ENCODE results near the gene ADAT3.

Gene ADAT3

DNA sequence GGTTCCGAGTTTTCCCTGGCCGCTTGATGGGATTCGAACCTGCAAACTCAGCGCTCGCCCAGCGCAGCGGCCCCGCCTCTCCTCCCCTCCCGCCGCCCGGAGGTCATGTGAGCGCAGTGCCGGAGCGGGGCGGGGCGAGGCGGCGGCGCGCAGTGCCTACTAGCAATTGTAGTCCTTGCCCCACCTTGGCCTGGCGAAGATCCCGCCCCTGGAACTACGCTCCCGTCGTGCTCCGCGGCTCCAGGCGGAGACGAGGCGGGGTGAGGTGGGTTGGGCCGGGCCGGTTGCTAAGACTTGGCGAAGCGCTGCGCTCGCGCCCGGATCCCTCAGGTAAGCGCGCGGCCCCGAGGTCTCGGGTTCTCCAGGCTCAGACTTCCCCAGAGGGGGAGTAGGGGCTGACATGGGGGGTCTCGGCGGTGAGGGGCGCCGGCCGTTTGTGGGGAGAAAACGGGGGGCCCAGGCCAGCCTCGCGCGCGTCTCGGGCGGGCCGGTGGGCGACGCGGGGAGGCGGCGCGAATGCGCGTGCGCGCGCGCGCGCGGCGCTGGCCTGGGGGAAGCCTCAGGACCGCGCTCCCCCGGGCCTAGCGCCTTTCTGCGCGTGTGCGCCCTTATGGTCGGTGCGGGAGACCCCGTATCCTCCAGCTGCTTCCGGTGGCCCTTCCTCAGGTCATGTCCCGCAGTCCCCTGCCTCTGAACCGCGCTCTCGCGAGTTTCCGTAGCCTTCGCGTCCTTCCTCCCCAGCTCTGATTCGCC lies at the start of gene ADAT3, which contains the start of gene SCAMP4:
Gene ADAT3 (plus strand): TSS at position 290 of the 753 bp plus-strand sequence. CDS start 6,649 bp downstream, outside the sequence.
Gene SCAMP4 (plus strand): TSS at position 290 of the 753 bp plus-strand sequence. CDS start 9,621 bp downstream, outside the sequence.
- peak; percentile 95 for DNase-seq

DNA sequence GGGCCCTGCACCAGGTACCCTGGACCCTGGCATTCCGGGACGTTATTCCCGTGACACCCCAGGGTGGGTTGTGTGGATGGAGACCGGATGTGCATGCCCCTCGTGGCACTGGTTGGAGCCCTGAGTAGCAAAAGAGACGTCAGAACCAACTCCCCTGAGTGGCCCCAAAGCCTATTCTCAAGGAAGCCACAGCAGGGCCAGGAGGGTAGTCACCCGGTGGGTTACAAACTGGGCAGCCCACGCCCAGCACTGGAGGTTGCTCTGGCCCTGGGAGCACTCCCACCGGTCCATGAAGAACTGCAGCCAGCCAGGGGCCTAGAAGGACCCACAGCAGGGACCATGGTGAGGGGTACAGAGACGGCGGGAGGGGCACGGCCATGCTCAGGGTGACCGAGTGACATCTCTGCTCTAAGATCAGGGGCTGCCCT lies 49.4 kb upstream of the ADAT3 start:
- no peak for DNase-seq

DNA sequence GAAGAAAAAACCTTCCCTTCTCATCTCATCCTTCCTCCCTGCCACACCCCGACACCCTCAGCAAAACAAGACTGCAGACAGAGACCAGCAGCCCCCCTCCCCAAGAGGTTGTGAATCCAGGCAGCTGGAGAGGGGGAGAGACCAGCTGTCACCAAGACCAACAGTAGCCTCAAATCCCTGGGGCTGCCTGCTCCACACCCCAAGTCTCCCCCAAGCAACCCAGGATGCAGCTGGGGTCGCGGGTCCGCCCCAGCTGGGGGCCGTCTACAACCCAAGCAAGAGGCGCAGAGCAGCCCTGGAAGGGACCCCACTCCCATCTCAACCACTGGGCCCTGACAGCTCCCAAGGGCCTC lies 48.9 kb upstream of the ADAT3 start:
- no peak for DNase-seq

DNA sequence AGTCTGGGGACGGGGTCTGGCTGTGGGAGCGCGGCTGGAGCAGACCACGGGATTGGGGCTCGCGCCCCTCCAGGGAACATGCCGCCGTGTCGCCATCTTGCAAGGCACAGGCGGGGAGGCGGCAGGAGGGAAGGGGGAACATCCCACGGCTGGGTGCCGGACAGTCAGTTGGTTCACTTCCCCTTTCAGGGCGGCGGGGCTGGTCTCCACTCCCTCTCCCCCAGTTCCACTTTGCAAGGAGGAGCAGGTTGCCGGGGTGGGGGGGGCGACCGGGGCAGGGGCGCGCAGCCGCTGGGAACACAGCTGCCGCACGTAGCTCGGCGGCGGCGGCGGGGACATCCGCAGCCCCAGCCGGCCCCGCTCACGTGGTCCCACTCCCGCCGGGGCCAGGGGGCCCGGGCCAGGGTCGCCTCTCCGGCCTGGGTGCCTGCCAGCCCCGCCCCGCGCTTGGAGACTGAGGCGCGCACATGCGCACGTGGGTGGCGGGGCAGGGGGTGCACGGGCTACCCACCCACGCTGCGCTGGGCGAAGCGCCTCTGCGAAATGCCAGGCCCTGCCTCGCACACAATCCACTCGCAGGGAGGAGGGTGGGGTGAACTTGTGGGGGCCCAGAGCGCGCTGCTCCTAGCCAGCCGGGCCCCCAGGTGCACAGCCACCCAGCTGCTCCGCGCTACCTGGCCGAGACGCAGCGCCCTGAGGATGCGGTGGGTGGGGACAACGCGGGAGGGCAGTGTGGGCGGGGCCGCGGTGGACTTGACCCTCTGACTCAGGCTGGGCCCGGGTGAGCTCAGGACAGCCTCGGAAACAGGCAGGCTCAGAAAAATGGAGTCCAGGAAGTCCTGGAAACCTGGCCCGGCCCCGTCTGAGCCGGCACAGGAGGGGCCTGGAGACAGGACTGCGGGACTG lies 48.2 kb upstream of the ADAT3 start:
- DNase-seq = peak; percentile 52

DNA sequence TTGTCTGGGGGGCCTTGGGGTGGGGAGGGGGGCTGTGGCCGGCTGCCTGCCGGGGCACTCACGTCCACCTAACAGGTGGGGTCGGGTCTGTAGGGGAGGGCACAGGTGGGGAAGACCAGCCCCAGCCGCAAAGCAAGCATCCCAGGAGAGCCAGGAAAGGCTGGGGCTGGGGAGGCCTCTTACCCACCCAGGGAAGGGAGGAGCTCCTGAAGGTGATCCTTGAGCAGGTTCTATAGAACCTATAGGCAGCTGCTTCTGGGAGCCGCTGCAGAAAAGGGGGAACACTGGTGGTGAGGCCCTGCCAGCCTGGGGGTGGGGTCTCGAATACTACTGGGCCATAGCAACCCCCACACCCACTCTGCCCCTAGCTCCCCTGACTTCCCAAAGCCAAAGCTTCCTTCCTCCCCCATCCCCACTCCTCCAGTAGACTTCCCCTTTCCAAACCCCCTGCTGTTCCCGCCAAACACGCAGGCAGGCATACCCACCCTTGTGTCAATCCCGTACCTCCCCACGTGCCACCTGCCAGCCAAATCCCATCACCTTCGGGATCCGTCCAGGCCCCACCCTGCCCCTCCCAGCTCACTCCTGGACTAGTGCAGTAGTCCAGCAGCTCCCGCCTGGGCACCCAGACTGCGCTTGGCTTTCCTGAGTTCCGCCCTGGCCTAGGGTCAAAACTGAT lies 47.4 kb upstream of the ADAT3 start:
- no peak for DNase-seq

DNA sequence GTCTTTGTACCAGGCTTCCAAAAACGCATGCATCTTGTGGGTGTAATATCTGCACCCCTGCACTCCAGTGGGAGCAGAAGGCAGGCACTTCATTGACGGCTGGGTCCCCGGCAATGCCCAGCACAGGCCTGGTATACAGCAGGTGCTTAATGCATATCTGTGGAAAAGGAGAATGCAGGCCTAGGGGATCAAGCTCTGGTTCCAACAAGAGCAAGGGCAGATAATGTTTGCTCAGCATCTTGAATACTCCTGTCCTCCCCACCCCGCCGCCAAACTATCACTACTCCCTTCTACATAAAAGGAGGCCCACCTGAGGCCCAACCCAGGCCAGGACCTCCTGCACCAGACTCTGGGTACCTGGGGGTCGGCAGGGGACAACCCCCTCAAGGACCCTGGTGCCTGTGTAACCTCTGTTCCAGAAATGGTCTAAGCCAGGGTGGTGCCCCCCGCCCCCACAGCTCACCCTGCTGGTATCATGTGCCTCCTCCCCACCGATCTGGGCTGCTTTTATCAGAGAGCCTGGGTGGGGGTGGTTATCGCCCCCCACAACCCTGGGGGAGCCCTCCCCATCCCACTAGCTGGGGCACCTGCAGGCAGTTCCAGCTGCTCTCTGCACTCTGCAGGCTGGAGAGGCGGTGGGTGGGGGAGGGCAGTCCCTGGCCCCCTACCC lies 46.7 kb upstream of the ADAT3 start:
- no peak for DNase-seq

DNA sequence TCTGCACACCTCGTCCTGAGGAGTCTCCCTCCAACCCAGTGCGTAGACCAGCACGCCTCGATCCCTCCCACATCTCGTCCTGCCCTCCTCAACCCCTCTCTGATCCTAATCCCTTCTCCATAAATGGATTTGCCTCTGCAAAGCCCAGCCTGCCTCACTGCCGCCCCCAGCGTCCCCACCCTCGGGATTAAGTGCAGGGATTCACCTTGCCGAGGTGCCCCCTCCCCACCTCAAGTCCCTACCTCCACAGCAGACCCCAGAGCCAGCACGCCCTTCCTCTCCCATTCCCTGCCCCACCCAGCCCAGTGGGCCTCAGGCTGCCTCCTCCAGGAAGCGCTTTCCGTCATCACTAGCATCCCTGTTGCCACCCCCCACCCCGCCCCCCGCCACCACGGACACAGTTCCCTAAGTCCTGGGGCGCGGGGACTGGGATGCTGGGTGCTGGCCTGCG lies 45.8 kb upstream of the ADAT3 start:
- DNase-seq = no peak

DNA sequence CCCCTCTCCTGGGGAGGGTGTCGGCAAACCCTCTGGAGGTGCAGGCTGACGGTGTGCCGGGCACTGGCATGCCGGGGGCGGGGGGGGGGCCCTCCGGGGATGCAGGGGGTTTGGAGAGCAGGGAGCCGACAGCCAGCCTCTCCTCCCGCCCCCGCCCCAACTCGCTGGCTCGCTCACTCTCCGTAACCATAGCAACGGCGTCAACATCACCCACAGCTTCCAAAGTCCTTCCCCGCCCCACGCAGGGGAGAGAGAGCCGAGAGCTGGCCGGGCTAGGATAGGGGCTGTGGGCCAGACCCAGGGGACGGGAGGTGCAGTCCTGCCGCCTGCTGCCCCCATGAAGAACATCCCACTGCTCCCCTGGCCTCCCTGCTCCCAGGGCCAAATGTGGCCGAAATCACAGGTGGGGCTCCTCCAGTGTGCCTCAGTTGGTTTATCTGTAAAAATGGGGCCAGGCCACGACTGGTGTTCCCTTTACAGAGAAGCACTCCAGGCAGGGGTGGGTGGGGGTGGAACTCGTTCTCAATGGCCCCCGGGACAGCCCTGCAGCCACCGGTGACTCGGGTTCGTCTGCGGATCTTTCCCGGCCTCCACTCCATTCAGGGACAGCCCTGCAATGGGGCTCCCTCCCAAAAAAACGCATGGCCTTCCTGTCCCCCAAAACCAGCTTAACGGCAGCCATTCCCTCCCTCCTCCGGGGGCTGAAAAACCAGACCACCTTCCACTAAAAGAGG lies 45.0 kb upstream of the ADAT3 start:
- no peak for DNase-seq

DNA sequence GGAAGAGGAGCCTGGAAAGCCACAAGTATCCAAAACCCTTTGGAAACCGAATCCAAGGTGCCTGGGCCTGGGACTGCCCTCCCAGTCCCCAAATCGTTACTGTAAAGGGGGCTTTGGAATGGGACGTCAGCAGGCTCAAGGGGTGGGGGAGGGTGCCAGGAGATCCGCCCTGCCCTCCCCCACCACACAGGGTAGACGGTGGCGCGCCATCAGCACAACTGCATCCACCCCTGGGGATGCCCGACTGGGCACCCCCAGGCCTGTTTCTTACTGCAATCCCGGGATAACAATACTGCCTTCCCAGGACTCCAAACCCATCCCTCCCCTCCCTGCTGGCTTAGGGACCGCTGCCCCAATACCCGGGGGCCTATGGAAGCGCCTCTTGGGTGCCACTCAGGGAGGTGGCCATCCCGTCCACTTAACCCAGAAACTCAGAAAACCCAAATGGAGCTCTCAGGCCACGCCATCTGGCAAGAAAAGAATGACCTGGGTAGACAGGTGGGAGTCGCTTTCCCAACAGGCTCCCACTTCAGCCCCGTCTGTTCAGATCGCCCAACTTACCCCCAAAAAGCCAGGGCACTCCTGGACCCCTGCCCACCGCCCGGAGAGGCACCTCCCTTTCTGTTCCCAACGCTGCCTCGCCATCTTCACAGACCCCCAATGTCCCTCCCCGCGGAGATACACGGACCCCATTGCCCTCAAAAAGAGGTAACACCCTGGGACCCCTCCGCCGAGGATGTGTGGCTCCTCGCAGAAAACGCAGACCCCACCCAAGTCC lies 44.2 kb upstream of the ADAT3 start:
- no peak for DNase-seq

DNA sequence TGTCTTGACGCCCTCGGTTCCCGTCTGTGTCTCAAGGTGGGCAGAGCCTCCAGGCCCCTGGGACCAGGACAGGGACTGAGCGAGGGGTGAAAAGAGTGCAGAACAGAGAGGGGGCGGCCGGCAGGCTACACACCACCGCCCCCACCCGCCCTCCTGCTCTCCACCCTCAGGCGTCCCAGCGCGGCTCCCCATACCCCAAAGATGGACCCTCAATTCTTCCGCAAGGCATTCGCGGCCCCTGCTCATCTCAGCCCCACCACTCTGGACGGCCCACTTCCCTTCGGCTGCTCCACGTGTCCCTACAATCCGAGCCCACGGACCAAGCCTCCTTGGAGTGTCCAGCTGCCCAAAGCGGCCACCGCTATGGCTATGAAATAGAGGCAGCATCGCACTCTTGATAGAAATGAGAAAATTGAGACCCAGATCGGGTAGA lies 43.6 kb upstream of the ADAT3 start:
- DNase-seq = no peak

DNA sequence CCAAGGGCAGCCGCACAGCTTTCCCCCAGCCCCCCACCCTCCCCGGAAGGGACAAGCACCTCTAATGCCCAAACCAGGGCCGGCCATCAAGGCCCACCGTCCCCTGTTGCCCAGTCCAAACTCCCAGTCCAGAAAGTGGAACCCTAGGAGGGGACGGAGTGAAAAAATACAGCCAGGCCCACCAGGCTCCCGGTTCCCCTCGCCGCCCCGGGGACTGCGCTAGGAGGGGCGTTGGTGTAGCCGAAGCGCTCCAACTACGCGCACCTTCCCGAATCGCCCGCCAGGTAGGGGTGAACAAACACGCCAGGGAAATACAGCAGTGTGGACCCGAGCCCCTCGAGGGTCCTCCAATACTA lies 43.2 kb upstream of the ADAT3 start:
- DNase-seq = no peak

DNA sequence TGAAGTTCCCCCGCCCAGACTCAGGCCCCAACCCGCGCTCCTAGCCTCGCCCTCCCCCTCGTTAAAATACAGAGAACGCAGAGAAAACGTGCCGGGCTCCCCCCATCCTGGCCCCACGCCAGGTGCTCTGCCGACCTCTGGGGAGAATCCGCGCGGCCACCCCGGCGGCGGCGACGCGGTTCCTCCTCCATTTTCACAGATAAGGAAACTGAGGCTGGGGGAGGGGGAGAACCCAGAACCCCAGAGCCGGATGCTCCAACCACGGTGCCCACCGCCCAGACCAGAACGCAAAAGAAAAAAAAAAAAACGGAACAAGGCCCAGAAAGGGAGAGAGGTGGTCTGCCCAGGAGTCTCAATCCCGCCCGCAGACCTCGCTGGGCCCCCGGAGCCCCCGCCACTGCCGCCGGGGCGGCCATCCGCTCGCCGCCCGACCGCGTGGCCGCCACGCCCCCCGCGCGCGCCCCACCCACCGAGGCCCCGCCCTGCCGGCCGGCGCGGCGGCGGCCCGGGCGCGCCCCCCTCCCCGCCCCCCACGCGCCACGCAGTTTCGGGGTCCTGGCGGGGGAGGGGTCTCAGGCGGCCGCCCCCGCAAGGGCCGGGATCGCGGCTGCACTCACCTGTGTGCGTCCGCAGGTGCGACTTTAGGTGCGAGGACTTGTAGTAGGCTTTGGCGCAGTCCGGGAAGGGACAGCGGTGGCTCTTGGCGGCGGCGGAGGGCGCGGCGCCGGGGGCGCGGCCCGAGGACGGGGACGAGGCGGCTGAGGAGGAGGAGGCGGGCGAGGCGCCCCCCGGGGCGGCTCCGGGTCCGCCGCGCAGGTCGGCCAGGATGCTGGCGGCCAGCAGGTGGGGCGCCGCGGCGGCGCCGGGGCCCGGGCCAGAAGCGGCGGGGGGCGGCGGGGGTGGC lies 42.5 kb upstream of the ADAT3 start:
- peak; percentile 48 for DNase-seq

DNA sequence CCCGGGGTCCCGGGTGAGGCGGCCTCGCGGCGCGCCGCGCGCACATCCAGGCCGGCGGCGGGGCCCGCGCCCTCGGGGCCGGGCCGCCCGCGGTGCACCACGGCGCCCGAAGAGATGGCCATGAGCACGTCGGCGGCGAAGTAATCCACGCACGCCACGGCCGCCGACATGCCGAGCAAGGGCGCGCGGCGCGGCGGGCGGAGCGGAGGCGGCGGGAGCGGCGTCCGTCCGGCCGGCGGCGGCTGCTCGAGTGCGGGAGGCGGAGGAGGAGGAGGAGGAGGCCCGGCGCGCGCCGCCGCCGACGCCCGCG lies 41.9 kb upstream of the ADAT3 start, which contains the start of gene KLF16:
Gene KLF16 (minus strand): TSS at position 252 of the 310 bp plus-strand sequence. CDS start 82 bp downstream, at position 170.
- DNase-seq = no peak

DNA sequence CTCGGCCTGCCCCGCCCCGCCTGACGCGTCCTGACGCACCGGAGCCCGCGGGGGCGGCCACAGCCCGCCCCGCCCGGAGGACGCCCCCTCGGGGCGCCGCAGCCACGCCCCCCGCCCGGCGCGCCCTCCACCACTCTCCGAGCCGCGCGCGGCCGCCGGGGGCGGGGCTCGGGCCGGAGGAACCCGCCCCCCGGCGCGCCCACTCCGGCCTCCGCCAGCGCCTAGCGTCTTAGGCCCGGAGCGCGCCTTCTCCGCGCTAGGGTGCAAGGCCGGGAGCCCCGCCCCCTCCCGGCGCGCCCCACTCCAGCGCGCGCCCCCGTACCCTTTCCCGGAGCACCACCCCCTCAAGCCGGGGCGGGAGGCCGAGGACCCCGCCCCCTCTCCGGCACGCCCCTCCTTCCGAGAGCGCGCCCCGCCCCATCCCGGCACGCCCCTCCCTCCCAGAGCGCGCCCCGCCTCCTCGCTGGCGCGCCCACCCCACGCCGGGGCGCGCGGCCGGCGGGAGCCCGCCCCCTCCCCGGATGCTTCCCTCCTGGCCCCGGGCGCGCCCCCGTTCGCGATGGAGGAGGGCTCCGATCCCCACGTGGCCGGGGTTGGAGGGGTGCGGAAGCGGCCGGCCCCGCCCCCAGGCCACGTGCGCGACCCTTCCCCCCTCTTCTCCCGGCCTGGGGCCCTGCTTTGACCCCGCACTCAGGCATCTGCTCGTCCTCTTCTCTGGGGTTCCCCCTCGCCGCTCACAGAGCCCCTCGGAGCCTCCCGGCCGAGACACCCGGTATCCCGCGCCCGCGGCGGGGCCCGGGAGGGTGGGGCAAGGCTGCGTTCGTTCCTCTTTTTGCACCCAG lies 41.3 kb upstream of the ADAT3 start:
- peak; percentile 88 for DNase-seq

DNA sequence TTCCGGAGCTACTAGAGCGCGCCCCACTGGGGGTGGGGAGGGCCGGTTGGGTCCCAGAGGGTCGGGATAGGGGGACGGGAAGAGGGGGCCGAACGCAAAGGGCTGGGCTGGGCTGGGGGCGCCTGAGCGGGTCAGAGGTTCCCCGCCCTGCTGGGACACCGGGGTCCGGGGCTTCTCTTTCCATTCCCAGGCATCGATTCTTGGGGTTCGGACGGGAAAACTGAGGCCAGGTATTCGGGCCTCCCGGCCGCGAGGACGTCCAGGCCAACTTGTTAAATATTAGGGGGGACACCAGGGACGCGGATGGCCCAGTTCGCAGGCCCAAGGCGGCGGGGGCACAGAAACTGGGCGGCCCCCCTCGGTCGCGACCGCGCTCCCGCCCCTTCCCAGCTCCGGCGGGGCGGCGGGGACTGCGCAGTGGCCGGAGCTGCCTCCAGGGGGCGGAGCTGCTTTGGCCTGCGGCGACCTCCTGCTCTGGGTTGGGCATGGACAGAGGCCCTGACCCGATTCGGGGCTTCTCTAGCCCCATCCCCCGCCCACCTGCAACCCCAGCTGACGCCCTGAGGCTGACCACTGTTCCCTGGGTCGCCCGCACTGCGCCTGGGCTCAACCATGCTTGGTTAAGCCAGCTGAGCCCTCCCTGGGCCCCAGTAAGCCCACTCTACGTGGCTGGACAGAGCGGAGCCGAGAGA lies 40.6 kb upstream of the ADAT3 start:
- DNase-seq = peak; percentile 39

DNA sequence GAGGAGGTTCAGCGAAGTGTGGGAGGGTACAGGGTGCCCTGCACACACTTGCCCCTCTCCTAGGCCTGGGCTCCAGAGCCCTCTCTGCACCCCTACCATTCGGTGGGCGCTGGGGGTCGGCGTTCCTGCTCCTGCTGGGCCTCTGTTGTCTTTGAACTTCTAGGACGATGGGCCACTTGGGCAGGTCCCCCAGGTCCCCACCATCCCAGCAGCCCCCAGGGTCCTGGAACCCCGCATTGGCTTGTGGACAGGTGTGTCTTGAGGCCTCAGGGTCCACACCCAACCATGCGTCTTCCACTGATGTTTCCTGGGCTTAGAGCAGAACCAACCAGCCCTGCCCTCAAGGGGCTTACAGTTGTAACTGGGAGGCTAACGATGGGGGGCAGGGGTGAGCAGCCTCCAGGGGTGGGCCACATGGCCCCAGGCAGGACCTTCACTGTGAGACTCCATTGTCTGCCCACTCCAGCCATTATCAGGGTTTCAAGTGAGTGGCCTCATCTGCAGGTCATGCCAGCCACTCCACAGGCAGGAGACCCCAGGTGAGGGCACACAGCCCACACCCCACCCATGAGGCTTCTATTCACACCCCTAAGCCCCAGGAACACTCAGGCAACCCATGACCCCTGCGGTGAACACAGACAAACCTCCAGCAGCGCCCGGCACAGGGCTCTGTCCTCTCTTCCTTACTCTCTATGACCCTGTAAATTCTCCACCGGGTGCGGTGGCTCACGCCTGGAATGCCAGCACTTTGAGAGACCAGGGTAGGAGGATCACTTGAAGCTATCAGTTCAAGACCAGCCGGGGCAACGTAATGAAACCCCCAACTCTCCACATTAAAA lies 39.8 kb upstream of the ADAT3 start:
- DNase-seq = no peak

DNA sequence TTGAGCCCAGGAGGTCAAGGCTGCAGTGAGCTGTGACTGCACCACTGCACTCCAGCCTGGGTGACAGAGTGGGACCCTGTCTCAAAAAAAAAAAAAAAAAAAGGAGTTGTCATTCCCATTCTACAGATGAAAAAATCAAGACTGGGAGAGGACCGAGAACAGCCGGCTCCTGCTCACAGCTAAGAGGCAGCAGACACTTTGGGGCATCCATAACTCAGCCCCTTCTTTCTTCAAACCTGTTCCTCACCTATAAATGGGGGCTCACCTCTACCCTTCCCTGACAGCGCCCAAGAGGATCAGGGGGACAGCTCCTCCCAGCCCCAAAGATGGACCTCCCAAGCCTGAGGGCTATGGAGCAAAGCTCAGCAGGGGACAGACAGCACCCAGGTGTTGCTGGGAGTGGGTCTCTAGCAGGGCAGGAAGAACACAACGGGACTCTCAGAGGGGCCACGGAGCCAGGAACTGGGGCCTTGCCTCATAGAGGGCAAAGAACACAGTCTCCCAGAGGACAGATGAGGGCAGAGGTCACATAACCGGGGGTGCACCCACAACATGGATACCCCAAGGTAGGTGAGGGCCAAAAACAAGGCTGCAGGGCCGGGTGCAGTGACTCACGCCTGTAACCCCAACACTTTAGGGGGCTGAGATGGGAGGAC lies 38.4 kb upstream of the ADAT3 start:
- no peak for DNase-seq
